ENCODE measurements around the gene OPN1MW2. TPM values are rescaled to one million over a fixed set of nuclear protein-coding genes. Genes with fewer than 3 reads are reported as not detected.
"Not testable (repeated sequence)": the region's sequence is repeated elsewhere in the genome, so short reads cannot be mapped to it uniquely, and the experiment has no call there.

Gene OPN1MW2
- total RNA-seq (2021) (not detected in 2 replicates), Bru-seq, nascent RNA (not detected), BruChase-seq, experiment 1, labeled RNA remaining after a 2-hour chase (not detected), BruChase-seq, experiment 2, labeled RNA remaining after a 6-hour chase (not detected)
- long read RNA-seq: 0 reads

- H3K36me3 ChIP-seq (ENCODE audit: insufficient read depth, low read length, poor library complexity, severe bottlenecking); CTCF ChIA-PET; H3K9me3 ChIP-seq (ENCODE audit: low read depth, low read length, poor library complexity, severe bottlenecking); H3K4me3 ChIP-seq (ENCODE audit: low read depth, low read length, poor library complexity, severe bottlenecking); H3K27ac ChIP-seq (ENCODE audit: low read depth, low read length, poor library complexity, severe bottlenecking); BruUV-seq (replicated peaks); H3K27me3 ChIP-seq (replicated peaks; ENCODE audit: insufficient read depth, low read depth, low read length, poor library complexity); H3K4me1 ChIP-seq (ENCODE audit: insufficient read depth, low read length, poor library complexity, severe bottlenecking); POLR2A ChIA-PET (ENCODE audit: low non-redundant PET); intact Hi-C loops (cut with micrococcal nuclease; ENCODE audit: unreplicated experiment); DNase-seq (ENCODE audit: low spot score): not testable (repeated sequence)
Observed at GRCh38 chrX:154219456-154219855, at the start of gene OPN1MW2. Gene OPN1MW2 (plus strand): TSS chrX:154219756. CDS start chrX:154219816, 60 bp downstream.

DNA sequence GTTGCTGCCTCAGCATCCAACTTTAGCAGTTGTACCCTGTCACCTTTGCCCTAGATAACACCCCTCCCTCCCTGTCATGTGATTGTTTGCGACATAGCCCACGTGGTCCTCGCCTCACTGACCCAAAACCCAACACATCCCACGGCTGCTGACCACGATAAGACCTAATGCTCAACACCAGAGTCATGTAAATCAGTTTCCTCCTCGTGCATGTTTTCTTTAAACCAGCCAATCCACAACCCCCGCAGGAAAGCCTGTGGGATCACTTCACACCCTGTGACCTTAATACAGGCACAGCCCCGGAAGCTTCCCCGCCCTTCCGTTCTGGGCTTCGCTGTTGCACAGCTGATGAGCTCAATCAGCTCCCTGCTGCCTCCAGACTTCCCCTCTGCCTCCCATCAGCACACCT is 47.0 kb upstream of the OPN1MW2 start:
- H3K36me3 ChIP-seq (ENCODE audit: insufficient read depth, low read length, poor library complexity, severe bottlenecking); H3K27me3 ChIP-seq (replicated peaks; ENCODE audit: insufficient read depth, low read depth, low read length, poor library complexity); H3K4me3 ChIP-seq (ENCODE audit: low read depth, low read length, poor library complexity, severe bottlenecking); H3K4me1 ChIP-seq (ENCODE audit: insufficient read depth, low read length, poor library complexity, severe bottlenecking); H3K9me3 ChIP-seq (ENCODE audit: low read depth, low read length, poor library complexity, severe bottlenecking); CTCF ChIA-PET; BruUV-seq (replicated peaks); H3K27ac ChIP-seq (ENCODE audit: low read depth, low read length, poor library complexity, severe bottlenecking); DNase-seq (ENCODE audit: low spot score); POLR2A ChIA-PET (ENCODE audit: low non-redundant PET); intact Hi-C loops (cut with micrococcal nuclease; ENCODE audit: unreplicated experiment): not testable (repeated sequence)

GRCh38 chrX:154174356-154174755 is 45.2 kb upstream of the OPN1MW2 start:
- DNase-seq (ENCODE audit: low spot score); BruUV-seq (replicated peaks); H3K36me3 ChIP-seq (ENCODE audit: insufficient read depth, low read length, poor library complexity, severe bottlenecking); CTCF ChIA-PET; H3K27me3 ChIP-seq (replicated peaks; ENCODE audit: insufficient read depth, low read depth, low read length, poor library complexity); H3K4me1 ChIP-seq (ENCODE audit: insufficient read depth, low read length, poor library complexity, severe bottlenecking); intact Hi-C loops (cut with micrococcal nuclease; ENCODE audit: unreplicated experiment); H3K9me3 ChIP-seq (ENCODE audit: low read depth, low read length, poor library complexity, severe bottlenecking); H3K27ac ChIP-seq (ENCODE audit: low read depth, low read length, poor library complexity, severe bottlenecking); H3K4me3 ChIP-seq (ENCODE audit: low read depth, low read length, poor library complexity, severe bottlenecking); POLR2A ChIA-PET (ENCODE audit: low non-redundant PET): not testable (repeated sequence)

DNA sequence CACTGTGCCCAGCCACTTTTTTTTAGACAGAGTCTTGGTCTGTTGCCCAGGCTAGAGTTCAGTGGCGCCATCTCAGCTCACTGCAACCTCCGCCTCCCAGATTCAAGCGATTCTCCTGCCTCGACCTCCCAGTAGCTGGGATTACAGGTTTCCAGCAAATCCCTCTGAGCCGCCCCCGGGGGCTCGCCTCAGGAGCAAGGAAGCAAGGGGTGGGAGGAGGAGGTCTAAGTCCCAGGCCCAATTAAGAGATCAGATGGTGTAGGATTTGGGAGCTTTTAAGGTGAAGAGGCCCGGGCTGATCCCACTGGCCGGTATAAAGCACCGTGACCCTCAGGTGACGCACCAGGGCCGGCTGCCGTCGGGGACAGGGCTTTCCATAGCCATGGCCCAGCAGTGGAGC is 37.3 kb upstream of the OPN1MW2 start, which contains the start of gene OPN1MW:
OPN1MW (plus strand) TSS at position 301 of the 400 bp plus-strand sequence; CDS start at position 383, 82 bp downstream.
- intact Hi-C loops (cut with micrococcal nuclease; ENCODE audit: unreplicated experiment); H3K36me3 ChIP-seq (ENCODE audit: insufficient read depth, low read length, poor library complexity, severe bottlenecking); H3K4me3 ChIP-seq (ENCODE audit: low read depth, low read length, poor library complexity, severe bottlenecking); H3K4me1 ChIP-seq (ENCODE audit: insufficient read depth, low read length, poor library complexity, severe bottlenecking); POLR2A ChIA-PET (ENCODE audit: low non-redundant PET); H3K9me3 ChIP-seq (ENCODE audit: low read depth, low read length, poor library complexity, severe bottlenecking); H3K27me3 ChIP-seq (replicated peaks; ENCODE audit: insufficient read depth, low read depth, low read length, poor library complexity); CTCF ChIA-PET; BruUV-seq (replicated peaks); DNase-seq (ENCODE audit: low spot score); H3K27ac ChIP-seq (ENCODE audit: low read depth, low read length, poor library complexity, severe bottlenecking): not testable (repeated sequence)

DNA sequence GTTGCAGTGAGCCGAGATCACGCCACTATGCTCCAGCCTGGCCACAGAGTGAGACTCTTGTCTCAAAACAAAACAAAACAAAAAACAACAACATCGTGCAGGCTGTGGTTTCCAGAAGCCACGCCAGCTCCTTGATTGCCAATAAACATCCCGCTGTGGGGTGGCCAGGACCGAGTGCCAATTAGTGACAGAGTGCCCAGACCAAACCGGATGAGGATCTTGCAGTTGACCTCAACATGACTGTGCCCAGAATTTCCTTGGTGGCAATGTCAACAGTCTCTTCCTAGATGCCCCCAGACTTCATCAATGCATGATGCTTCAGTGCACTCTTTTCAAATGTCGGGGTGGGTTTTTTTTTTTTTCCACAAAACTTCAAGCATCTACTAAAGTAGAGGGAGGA is 35.8 kb upstream of the OPN1MW2 start:
- H3K4me1 ChIP-seq (ENCODE audit: insufficient read depth, low read length, poor library complexity, severe bottlenecking); intact Hi-C loops (cut with micrococcal nuclease; ENCODE audit: unreplicated experiment); H3K27ac ChIP-seq (ENCODE audit: low read depth, low read length, poor library complexity, severe bottlenecking); BruUV-seq (replicated peaks); DNase-seq (ENCODE audit: low spot score); H3K4me3 ChIP-seq (ENCODE audit: low read depth, low read length, poor library complexity, severe bottlenecking); CTCF ChIA-PET; POLR2A ChIA-PET (ENCODE audit: low non-redundant PET); H3K36me3 ChIP-seq (ENCODE audit: insufficient read depth, low read length, poor library complexity, severe bottlenecking); H3K27me3 ChIP-seq (replicated peaks; ENCODE audit: insufficient read depth, low read depth, low read length, poor library complexity); H3K9me3 ChIP-seq (ENCODE audit: low read depth, low read length, poor library complexity, severe bottlenecking): not testable (repeated sequence)

DNA sequence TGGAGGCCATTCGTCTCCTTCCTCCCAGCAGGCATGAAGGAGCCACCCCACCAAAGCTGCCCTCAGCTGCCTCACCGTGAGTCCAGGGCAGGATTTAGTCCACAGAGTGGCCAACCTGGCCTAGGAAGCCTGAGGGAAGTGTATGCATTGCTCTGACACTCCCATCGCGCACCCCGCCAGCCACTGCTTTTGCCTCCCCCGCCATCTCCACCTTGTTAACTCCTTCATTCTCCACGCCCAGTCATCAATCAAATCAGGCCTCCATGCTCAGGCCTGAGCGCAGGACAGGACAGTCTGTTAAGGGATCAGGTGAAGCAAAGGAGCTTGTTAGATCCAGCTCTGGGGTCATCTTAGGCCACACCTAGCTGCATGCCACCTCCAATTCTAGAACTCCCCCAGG is 26.7 kb upstream of the OPN1MW2 start:
- DNase-seq (ENCODE audit: low spot score); intact Hi-C loops (cut with micrococcal nuclease; ENCODE audit: unreplicated experiment); H3K9me3 ChIP-seq (ENCODE audit: low read depth, low read length, poor library complexity, severe bottlenecking); H3K27ac ChIP-seq (ENCODE audit: low read depth, low read length, poor library complexity, severe bottlenecking); H3K36me3 ChIP-seq (ENCODE audit: insufficient read depth, low read length, poor library complexity, severe bottlenecking); H3K4me1 ChIP-seq (ENCODE audit: insufficient read depth, low read length, poor library complexity, severe bottlenecking); BruUV-seq (replicated peaks); H3K27me3 ChIP-seq (replicated peaks; ENCODE audit: insufficient read depth, low read depth, low read length, poor library complexity); CTCF ChIA-PET; H3K4me3 ChIP-seq (ENCODE audit: low read depth, low read length, poor library complexity, severe bottlenecking); POLR2A ChIA-PET (ENCODE audit: low non-redundant PET): not testable (repeated sequence)

- intact Hi-C loops (cut with micrococcal nuclease; ENCODE audit: unreplicated experiment); CTCF ChIA-PET; H3K9me3 ChIP-seq (ENCODE audit: low read depth, low read length, poor library complexity, severe bottlenecking); H3K36me3 ChIP-seq (ENCODE audit: insufficient read depth, low read length, poor library complexity, severe bottlenecking); DNase-seq (ENCODE audit: low spot score); H3K4me3 ChIP-seq (ENCODE audit: low read depth, low read length, poor library complexity, severe bottlenecking); POLR2A ChIA-PET (ENCODE audit: low non-redundant PET); H3K27me3 ChIP-seq (replicated peaks; ENCODE audit: insufficient read depth, low read depth, low read length, poor library complexity); H3K27ac ChIP-seq (ENCODE audit: low read depth, low read length, poor library complexity, severe bottlenecking); H3K4me1 ChIP-seq (ENCODE audit: insufficient read depth, low read length, poor library complexity, severe bottlenecking); BruUV-seq (replicated peaks): not testable (repeated sequence)
Observed at GRCh38 chrX:154194316-154194715, 25.2 kb upstream of the OPN1MW2 start.

- H3K9me3 ChIP-seq (ENCODE audit: low read depth, low read length, poor library complexity, severe bottlenecking); POLR2A ChIA-PET (ENCODE audit: low non-redundant PET); H3K4me1 ChIP-seq (ENCODE audit: insufficient read depth, low read length, poor library complexity, severe bottlenecking); DNase-seq (ENCODE audit: low spot score); H3K27me3 ChIP-seq (replicated peaks; ENCODE audit: insufficient read depth, low read depth, low read length, poor library complexity); intact Hi-C loops (cut with micrococcal nuclease; ENCODE audit: unreplicated experiment); BruUV-seq (replicated peaks); H3K4me3 ChIP-seq (ENCODE audit: low read depth, low read length, poor library complexity, severe bottlenecking); CTCF ChIA-PET; H3K36me3 ChIP-seq (ENCODE audit: insufficient read depth, low read length, poor library complexity, severe bottlenecking); H3K27ac ChIP-seq (ENCODE audit: low read depth, low read length, poor library complexity, severe bottlenecking): not testable (repeated sequence)
Observed at GRCh38 chrX:154196466-154196865, 23.1 kb upstream of the OPN1MW2 start.

Measured in A673 (cell line).